IMR-90 (cell line): Measurements from ENCODE around the gene PSMB5. TPM values are rescaled to one million over a fixed set of nuclear protein-coding genes. Genes with fewer than 3 reads are reported as not detected.

ENCODE experiments used
- ATAC-seq: fragments of 200-7000 bp; cut with Tn5 transposase; 2 replicates; pipeline ENCODE4 v1.9.1; 2020; ENCODE audit warnings: low read depth, mild to moderate bottlenecking, moderate library complexity
- BruUV-seq: library from RNA; stranded (reverse); fragments of 400-500 nt; replicated peaks from 2 replicates; lab custom pipeline; 2021; lab: Mats Ljungman, UMichigan
- CTCF ChIA-PET: fragments of 300-600 bp; formaldehyde crosslinking; extraction: SDS; loops from one replicate; lab custom pipeline; 2021; ENCODE audit warnings: antibody characterized with exemption; lab: Yijun Ruan, JAX
- POLR2A ChIA-PET: fragments of 300-600 bp; sonication (Branson Sonifier 250); formaldehyde crosslinking; loops from one replicate; lab custom pipeline; 2022; ENCODE audit warnings: antibody characterized with exemption; ENCODE audit not compliant: unreplicated experiment; lab: Charles Lee
- DNase-seq: peaks from one replicate; pipeline ENCODE4 v3.0.0; 2013
- H2AFZ ChIP-seq: replicated peaks from 2 replicates; pipeline ENCODE3; 2013; ENCODE audit warnings: low read length, mild to moderate bottlenecking; ENCODE audit not compliant: poor library complexity
- H2AK5ac ChIP-seq: 2 replicates; pipeline ENCODE4 v1.6.1; 2013; ENCODE audit warnings: low read depth, low read length, inconsistent platforms
- H2AK9ac ChIP-seq: replicated peaks from 2 replicates; pipeline ENCODE3; 2013; ENCODE audit warnings: mild to moderate bottlenecking, low read depth, low read length, moderate library complexity; ENCODE audit not compliant: poor library complexity
- H2BK120ac ChIP-seq: 2 replicates; pipeline ENCODE4 v1.6.1; 2013; ENCODE audit warnings: low read depth, low read length, inconsistent platforms
- H2BK15ac ChIP-seq: 3 replicates; pipeline ENCODE4 v1.6.1; 2013; ENCODE audit warnings: low read depth, low read length, inconsistent platforms
- H2BK20ac ChIP-seq: 2 replicates; pipeline ENCODE4 v1.6.1; 2013; ENCODE audit warnings: low read depth, mild to moderate bottlenecking, inconsistent platforms, low read length, moderate library complexity
- H2BK5ac ChIP-seq: 2 replicates; pipeline ENCODE4 v1.6.1; 2013; ENCODE audit warnings: mild to moderate bottlenecking, low read depth, low read length, inconsistent platforms; ENCODE audit not compliant: poor library complexity, severe bottlenecking
- H3K14ac ChIP-seq: replicated peaks from 2 replicates; pipeline ENCODE4 v1.6.1; 2013; ENCODE audit warnings: low read depth, low read length, inconsistent platforms
- H3K18ac ChIP-seq: 2 replicates; pipeline ENCODE4 v1.6.1; 2013; ENCODE audit warnings: low read depth, low read length, control low read depth
- H3K23ac ChIP-seq: 2 replicates; pipeline ENCODE4 v1.6.1; 2013; ENCODE audit warnings: low read depth, low read length, inconsistent platforms
- H3K27ac ChIP-seq: 2 replicates; pipeline ENCODE4 v1.5.1; 2013; ENCODE audit warnings: mild to moderate bottlenecking, control low read depth, low read length; ENCODE audit not compliant: insufficient read depth
- H3K27me3 ChIP-seq: 2 replicates; pipeline ENCODE4 v1.6.1; 2013; ENCODE audit warnings: low read length; ENCODE audit not compliant: control insufficient read depth, insufficient read depth
- H3K36me3 ChIP-seq: 2 replicates; pipeline ENCODE4 v1.6.1; 2013; ENCODE audit warnings: low read length, mixed read lengths; ENCODE audit not compliant: control insufficient read depth, insufficient read depth
- H3K4ac ChIP-seq: 2 replicates; pipeline ENCODE4 v1.6.1; 2013; ENCODE audit warnings: low read depth, low read length, inconsistent platforms
- H3K4me1 ChIP-seq: 2 replicates; pipeline ENCODE4 v1.6.1; 2013; ENCODE audit warnings: low read length, mixed read lengths; ENCODE audit not compliant: control insufficient read depth, insufficient read depth
- H3K4me2 ChIP-seq: 2 replicates; pipeline ENCODE4 v1.6.1; 2013; ENCODE audit warnings: low read depth, mild to moderate bottlenecking, control low read depth, low read length, moderate library complexity
- H3K4me3 ChIP-seq: 2 replicates; pipeline ENCODE4 v1.5.1; 2013; ENCODE audit warnings: low read depth, mild to moderate bottlenecking, control low read depth, low read length, moderate library complexity; ENCODE audit not compliant: insufficient read depth
- H3K56ac ChIP-seq: 2 replicates; pipeline ENCODE4 v1.6.1; 2013; ENCODE audit warnings: low read length, inconsistent platforms; ENCODE audit not compliant: insufficient read depth; ENCODE audit errors: extremely low read depth
- H3K79me1 ChIP-seq, 2 experiments: 2 replicates each; pipeline ENCODE4 v1.6.1; 2013; ENCODE audit warnings: low read length in 2 of 2, inconsistent platforms in 1 of 2, low read depth in 1 of 2
- H3K9ac ChIP-seq: 2 replicates; pipeline ENCODE4 v1.6.1; 2013; ENCODE audit warnings: low read depth, low read length, control low read depth
- H3K9me1 ChIP-seq: 2 replicates; pipeline ENCODE4 v1.6.1; 2013; ENCODE audit warnings: low read length, inconsistent platforms; ENCODE audit not compliant: insufficient read depth
- H3K9me3 ChIP-seq: 2 replicates; pipeline ENCODE4 v1.6.1; 2013; ENCODE audit warnings: low read length; ENCODE audit not compliant: control insufficient read depth, insufficient read depth
- H4K20me1 ChIP-seq: 2 replicates; pipeline ENCODE4 v1.6.1; 2013; ENCODE audit warnings: low read length, inconsistent platforms; ENCODE audit not compliant: insufficient read depth
- H4K5ac ChIP-seq: 2 replicates; pipeline ENCODE4 v1.6.1; 2013; ENCODE audit warnings: mild to moderate bottlenecking, low read depth, low read length, control low read depth
- H4K8ac ChIP-seq, 2 experiments: 2 replicates each; pipeline ENCODE4 v1.6.1; 2013; ENCODE audit warnings: low read depth in 2 of 2, low read length in 2 of 2, control low read depth in 1 of 2, inconsistent platforms in 1 of 2
- H4K91ac ChIP-seq: 2 replicates; pipeline ENCODE4 v1.6.1; 2013; ENCODE audit warnings: low read depth, low read length, inconsistent platforms; ENCODE audit not compliant: insufficient read depth
- CEBPB ChIP-seq: IDR thresholded peaks from 2 replicates; pipeline ENCODE4 v1.6.1; 2012; ENCODE audit warnings: low read depth, low read length, improper control_type of control experiment
- ELK1 ChIP-seq: fragments of 150-350 bp; IDR thresholded peaks from 2 replicates; pipeline ENCODE4 v1.6.1; 2016; ENCODE audit warnings: low read depth, mild to moderate bottlenecking, low read length, moderate library complexity, borderline replicate concordance
- MAZ ChIP-seq: IDR thresholded peaks from 2 replicates; pipeline ENCODE4 v1.6.1; 2012; ENCODE audit warnings: low read depth, mild to moderate bottlenecking, low read length, improper control_type of control experiment, moderate library complexity, borderline replicate concordance
- RFX5 ChIP-seq: IDR thresholded peaks from 2 replicates; pipeline ENCODE4 v1.8.0; 2012; ENCODE audit warnings: low read depth, mild to moderate bottlenecking, low read length, moderate library complexity
- WGBS, 2 experiments: methylation state at CpG; one replicate each; pipeline versions ENCODE4 v1.1.5 to v1.1.7; 2013; ENCODE audit warnings: missing lambda C conversion rate in 2 of 2; ENCODE audit not compliant: insufficient read length in 1 of 2; ENCODE audit errors: extremely low coverage in 2 of 2; 5-methylcytosine and 5-hydroxymethylcytosine counted together
- dilution Hi-C: fragments of 300-500 bp; cut with HindIII; formaldehyde crosslinking; loops from one replicate; pipeline ENCODE4 v1.14.3; 2018; ENCODE audit warnings: low sequenced_read_pairs; ENCODE audit not compliant: unreplicated experiment
- in situ Hi-C: fragments of 300-500 bp; cut with MboI; formaldehyde crosslinking; loops from 3 replicates; pipeline ENCODE4 v1.14.3; 2019; ENCODE audit warnings: low sequenced_read_pairs, inconsistent platforms, mixed read lengths
- intact Hi-C: fragments of 100-400 bp; cut with micrococcal nuclease; formaldehyde crosslinking; loops from 2 replicates; pipeline ENCODE4 v1.10.0; 2022
- polyA plus RNA-seq, 3 experiments: library from polyadenylated mRNA; depleted of rRNA; stranded (reverse); fragments of >200 nt; gene quantifications; 2 replicates each; pipeline ENCODE4 v1.2.3, GENCODE V29; 2012; ENCODE audit warnings: low replicate concordance in 1 of 3
- total RNA-seq: library from RNA; depleted of rRNA; stranded (reverse); fragments of >200 nt; gene quantifications from 2 replicates; pipeline ENCODE4 v1.2.3, GENCODE V29; 2012

The PSMB5 gene
- total and polyA plus RNA-seq, 2 of the 4 experiments (the other 2 are of a cell fraction), result 310 to 321 TPM

GRCh38 chr14:23063601-23064000, 28.9 kb upstream of the PSMB5 start:
- POLR2A ChIA-PET, result no interaction called here

More at GRCh38 chr14:23063601-23064000, 28.9 kb upstream of the PSMB5 start:
- H3K27me3 ChIP-seq, result no peaks in the 10 kb centered on the region
- in situ Hi-C loops, result loop anchor here (10.0 kb wide), 1 partner anchor 509 kb away; no protein-coding TSS in a partner anchor
- no TSS peak for BruUV-seq
- no peak overlapping the region for H3K18ac ChIP-seq
- WGBS, 2 experiments, result 79% methylated on average over 2 of the region's 5 CpGs; no CpG with 5 or more reads in 1 of the 2 experiments
- H3K9me1 ChIP-seq, result peaks cover 8% of the 10 kb centered on the region; the same call in 1 of the 2 replicates
- no peak overlapping the region for H3K56ac ChIP-seq
- H2BK5ac ChIP-seq, result no peak overlapping the region
- no peak overlapping the region; the same call in 1 of the 2 replicates for H3K27ac ChIP-seq
- H2BK15ac ChIP-seq, result no peak overlapping the region
- intact Hi-C loops, result loop anchor here (2.0 kb wide), 1 partner anchor 135 kb away; the partner anchor contains the start of gene PRMT5
- ATAC-seq (no peak), DNase-seq (no peak)
- dilution Hi-C loops, result no loop called here
- no peak overlapping the region for H2AK5ac ChIP-seq
- TF ChIP-seq RFX5 (no peak), ELK1 (no peak), MAZ (no peak), CEBPB (no peak)
- H3K4me1 ChIP-seq, result peaks cover 9% of the 10 kb centered on the region
- no peak overlapping the region for H4K91ac ChIP-seq
- H4K5ac ChIP-seq, result no peak overlapping the region
- no peak overlapping the region for H2BK20ac ChIP-seq
- peaks cover 21 to 75% of the 10 kb centered on the region in 2 experiments for H3K79me1 ChIP-seq
- no peak overlapping the region for H3K23ac ChIP-seq
- CTCF ChIA-PET, result interaction anchor here (1.1 kb wide), 1 partner anchor 57 kb away, joined by 3 read pairs; no protein-coding TSS in a partner anchor
- no peak overlapping the region for H2AFZ ChIP-seq
- no peak overlapping the region for H3K4me2 ChIP-seq
- H3K36me3 ChIP-seq, result peaks cover 78% of the 10 kb centered on the region
- H3K9ac ChIP-seq, result no peak overlapping the region
- H3K4me3 ChIP-seq, result no peak overlapping the region
- H3K4ac ChIP-seq, result no peak overlapping the region
- H3K9me3 ChIP-seq, result no peaks in the 10 kb centered on the region
- H3K14ac ChIP-seq, result no peak overlapping the region
- no peak overlapping the region for H2BK120ac ChIP-seq
- H4K20me1 ChIP-seq, result peaks cover 36% of the 10 kb centered on the region
- no peak overlapping the region for H4K8ac ChIP-seq
- no peak overlapping the region for H2AK9ac ChIP-seq
